OCI-LY1 (cell line): Measurements from ENCODE around the gene SPSB4.

Experiments
- EZH2 ChIP-seq: fragments of 200-600 bp; sonication (generic), shearing (Covaris generic); IDR thresholded peaks from 2 replicates; pipeline ENCODE4 v1.8.0; 2017; ENCODE audit warnings: borderline replicate concordance, mixed run types, mild to moderate bottlenecking, antibody characterized with exemption, low read length, moderate library complexity, mixed read lengths
- TF ChIP-seq, protein P1 (sequence below): fragments of 200-600 bp; sonication (generic), shearing (Covaris generic); IDR thresholded peaks from 2 replicates; pipeline ENCODE4 v1.5.1; 2017; ENCODE audit warnings: mild to moderate bottlenecking, antibody characterized with exemption, low read length, moderate library complexity, mixed read lengths

- no peak for TF ChIP-seq EZH2
- TF ChIP-seq, protein P1, sequence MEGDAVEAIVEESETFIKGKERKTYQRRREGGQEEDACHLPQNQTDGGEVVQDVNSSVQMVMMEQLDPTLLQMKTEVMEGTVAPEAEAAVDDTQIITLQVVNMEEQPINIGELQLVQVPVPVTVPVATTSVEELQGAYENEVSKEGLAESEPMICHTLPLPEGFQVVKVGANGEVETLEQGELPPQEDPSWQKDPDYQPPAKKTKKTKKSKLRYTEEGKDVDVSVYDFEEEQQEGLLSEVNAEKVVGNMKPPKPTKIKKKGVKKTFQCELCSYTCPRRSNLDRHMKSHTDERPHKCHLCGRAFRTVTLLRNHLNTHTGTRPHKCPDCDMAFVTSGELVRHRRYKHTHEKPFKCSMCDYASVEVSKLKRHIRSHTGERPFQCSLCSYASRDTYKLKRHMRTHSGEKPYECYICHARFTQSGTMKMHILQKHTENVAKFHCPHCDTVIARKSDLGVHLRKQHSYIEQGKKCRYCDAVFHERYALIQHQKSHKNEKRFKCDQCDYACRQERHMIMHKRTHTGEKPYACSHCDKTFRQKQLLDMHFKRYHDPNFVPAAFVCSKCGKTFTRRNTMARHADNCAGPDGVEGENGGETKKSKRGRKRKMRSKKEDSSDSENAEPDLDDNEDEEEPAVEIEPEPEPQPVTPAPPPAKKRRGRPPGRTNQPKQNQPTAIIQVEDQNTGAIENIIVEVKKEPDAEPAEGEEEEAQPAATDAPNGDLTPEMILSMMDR, result no peak
Observed at GRCh38 chr3:141104151-141104821, 53.1 kb downstream of the SPSB4 start.
